HG03039 (cell line): Measurements from ENCODE around the gene ISG20.
"Not testable (repeated sequence)": the region's sequence is repeated elsewhere in the genome, so short reads cannot be mapped to it uniquely, and the experiment has no call there.

Experiments used
- ATAC-seq: cut with Tn5 transposase; IDR thresholded peaks from one replicate; pipeline ENCODE4 v1.9.1; 2021; ENCODE audit warnings: mild to moderate bottlenecking, moderate library complexity; ENCODE audit not compliant: unreplicated experiment

The ISG20 gene

DNA sequence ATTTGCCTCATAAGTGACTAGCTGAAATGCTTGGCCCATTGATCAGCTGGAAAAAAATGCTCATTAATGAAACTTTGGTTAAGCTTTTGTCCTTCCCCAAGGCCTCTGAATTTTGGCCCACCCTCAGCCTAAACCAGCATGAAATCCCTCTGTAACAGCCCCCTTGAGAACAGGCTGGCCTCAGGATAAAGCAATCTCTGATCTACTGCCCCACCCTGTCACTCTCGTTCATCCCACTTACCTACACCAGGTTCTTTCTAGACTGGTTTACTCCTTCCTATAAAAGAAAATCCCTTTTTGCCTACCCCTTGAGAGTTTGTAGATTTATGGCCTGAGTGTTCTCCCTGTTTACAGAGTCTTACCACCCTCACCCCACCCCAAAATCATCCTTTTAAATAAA, 21.0 kb upstream of the ISG20 start:
- ATAC-seq: no peak

- ATAC-seq: no peak
Observed at GRCh38 chr15:88618686-88619085, 20.1 kb upstream of the ISG20 start.

GRCh38 chr15:88619796-88620195, 19.0 kb upstream of the ISG20 start:
- no peak for ATAC-seq

DNA sequence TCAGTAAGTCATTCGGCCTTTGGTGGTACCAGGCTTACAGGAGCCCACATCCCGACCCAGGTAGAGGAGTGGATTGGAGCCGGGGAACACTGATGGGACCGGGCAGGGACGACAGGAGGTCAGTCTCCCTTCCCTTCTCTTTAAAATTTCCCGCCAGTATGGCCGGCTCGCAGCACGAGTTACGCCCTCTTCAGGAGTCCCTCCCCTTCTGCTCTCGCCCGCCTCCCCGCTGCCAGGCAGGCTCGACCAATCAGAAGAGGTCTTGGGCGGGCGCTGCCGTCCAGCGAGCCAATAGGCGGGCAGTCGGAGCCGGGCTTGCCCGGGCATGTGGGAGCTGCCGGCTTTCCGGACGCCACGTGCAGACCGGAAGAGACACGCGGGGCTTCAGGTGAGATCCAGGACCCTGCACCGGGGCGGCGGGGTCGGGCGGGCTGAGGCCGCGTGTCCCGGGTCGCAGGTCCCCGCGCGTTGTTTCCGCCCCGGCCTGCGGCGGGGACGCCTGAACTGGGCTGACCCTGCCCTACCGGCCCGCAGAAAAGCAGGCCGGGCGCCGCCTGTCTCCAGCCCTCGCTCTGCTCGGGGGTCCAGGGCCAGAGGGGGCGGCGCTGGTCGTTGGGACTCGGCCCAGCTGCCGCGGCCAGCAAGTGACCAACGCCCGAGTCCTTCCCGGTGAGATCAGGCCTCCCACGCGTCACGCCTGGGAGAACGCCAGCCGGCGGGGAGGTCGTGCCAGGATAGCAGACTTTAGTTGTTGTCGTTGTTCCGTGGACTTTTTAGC, 17.6 kb upstream of the ISG20 start, which contains the start of gene AEN:
Gene AEN, plus strand, starts transcription at position 346 of the 778 bp plus-strand sequence. CDS start 4,870 bp downstream, outside the sequence.
- ATAC-seq: peak; percentile 90

DNA sequence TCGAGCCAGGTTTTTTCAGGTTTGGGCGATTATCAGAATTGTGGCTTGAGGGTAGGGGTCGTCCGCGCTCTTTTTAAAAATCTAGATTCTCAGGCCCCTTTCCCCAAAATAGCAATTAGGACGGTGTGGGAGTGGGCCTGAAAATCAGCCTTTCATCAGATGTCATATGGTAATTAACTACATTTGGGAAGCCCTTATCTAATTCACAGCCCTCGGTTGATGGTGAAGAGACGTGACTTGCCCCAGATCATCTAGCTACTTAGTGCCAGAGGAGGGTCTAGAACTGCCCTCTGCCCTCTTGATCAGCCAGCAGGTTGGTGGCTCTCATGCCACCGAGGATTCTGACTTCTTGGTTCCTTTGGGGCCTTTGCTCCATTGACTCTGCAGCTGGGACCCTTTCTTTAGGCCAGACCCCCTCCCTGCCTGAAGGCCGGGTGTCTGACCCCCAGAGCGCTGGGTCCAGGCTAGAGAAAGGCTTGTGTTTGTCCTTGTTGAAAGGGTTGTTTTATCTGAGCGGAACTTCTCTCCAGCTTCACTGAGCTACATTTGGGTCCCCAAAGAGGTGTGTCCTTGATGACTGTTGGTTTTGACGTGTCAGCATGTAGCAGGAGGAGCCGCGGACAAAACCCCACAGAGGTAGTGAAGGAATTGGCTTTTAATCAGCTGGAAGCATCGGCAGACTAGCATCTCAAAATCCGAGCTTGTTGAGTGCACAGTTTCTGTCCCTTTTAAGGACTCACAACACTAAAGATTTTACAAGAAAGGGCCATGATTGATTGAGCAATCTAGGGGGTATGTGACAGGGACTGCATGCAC, 16.8 kb upstream of the ISG20 start:
- ATAC-seq: no peak

- ATAC-seq: no peak
Observed at GRCh38 chr15:88622605-88622975, 16.2 kb upstream of the ISG20 start.

GRCh38 chr15:88623061-88623460, 15.8 kb upstream of the ISG20 start:
- ATAC-seq: peak; percentile 24

DNA sequence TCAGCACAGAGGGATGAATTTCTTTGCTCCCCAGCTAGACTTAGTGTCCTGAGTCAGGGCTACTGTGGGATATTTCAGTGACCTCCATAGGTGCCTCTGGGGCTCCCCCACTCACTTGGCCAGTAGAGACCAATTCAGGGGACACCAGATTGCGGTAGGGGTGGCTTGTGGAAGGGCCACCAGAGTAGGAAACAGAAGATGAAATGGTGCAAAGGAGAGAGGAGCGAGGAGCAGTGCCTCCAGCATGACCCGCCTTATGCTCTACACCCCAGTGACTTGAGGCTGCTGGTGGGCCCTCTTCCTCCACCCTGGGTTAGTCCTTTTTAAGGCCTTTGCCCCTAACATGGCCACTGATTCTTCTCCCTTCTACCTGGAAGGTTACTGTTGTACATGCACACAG, 15.2 kb upstream of the ISG20 start:
- no peak for ATAC-seq

DNA sequence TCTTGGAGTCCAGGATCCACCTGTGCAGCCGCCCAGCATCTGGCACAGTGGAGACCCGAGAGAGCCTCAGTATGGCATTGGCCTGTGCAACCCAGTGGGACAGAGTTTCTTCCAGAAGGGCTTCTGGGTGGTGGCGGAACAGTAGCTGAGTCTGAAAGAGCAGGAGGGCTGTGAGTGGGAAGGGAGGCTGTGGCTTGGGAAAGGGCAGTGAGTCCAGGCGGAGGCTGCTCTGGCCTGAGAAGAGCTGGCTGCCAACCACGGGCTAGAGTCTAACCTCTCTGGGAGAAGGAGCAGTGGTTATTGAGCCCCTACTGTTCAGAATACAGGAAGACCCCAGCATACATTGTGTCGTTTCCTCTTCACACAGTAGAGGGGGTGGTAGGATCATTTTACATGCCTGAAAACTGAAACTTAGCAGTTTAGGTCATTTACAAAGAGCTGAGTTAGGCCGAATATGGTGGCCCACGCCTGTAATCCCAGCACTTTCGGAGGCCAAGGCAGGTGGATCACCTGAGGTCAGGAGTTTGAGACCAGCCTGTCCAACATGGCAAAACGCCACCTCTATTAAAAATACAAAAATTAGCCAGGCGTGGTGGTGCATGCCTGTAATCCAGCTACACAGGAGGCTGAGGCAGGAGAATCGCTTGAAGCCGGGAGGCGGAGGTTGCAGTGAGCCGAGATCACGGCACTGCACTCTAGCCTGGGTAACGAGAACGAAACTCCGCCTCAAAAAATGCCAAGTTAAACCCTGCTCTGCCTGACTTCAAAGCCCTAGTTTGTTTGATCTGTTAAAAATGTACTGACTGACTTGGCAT, 14.5 kb upstream of the ISG20 start:
- no peak for ATAC-seq

GRCh38 chr15:88624971-88625490, 13.8 kb upstream of the ISG20 start:
- ATAC-seq: no peak

- no peak for ATAC-seq
Observed at GRCh38 chr15:88625943-88626741, 12.7 kb upstream of the ISG20 start.

DNA sequence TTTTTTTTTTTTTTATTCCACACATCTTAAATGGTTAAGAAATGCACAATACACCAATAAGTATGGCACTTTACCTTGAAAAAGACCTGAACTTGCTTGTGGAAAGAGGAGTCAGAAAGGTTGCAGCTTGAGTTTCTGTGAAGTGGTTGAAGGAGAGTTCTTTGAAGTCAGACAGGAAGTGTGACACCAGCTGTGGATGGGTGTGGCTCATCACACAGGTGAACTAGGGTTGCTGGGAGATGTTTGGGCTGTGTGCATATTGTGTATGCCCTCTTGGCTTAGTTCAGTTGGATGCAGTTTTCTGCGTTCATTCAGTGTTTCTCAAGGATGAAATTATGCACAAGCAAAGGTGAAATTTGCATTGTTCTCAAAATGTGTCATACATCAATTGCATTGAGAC, 11.4 kb upstream of the ISG20 start:
- no peak for ATAC-seq

DNA sequence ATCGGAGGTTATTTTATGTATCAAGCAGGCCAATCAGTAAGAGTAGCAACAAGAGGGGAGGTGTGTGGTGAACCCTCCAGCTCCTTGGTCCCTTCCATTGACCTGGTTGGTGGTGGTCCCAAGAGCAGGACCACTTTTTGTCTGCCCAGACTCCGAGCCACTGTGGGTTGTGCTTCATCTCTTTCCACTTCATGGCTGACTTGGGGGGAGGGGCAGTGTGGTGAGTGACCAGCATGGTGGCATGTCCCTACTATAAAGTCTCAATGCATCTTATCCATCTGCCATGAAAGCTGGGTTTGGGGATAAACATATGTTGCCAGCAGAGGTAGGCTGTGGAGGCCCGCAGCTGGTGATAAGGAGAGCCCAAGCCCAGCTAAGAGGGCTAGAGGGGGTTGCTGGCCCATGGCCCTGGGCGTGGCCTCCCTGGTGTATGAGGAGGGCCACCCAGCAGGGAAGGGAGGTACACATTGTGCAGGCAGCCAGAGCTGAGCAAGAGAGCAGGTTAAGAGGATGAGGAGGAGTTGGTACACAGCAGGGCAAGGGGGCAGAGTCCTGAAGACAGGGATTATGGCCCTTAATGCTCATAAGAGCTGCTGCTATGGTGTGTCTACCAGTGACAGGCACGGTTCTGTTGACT, 10.7 kb upstream of the ISG20 start:
- no peak for ATAC-seq

DNA sequence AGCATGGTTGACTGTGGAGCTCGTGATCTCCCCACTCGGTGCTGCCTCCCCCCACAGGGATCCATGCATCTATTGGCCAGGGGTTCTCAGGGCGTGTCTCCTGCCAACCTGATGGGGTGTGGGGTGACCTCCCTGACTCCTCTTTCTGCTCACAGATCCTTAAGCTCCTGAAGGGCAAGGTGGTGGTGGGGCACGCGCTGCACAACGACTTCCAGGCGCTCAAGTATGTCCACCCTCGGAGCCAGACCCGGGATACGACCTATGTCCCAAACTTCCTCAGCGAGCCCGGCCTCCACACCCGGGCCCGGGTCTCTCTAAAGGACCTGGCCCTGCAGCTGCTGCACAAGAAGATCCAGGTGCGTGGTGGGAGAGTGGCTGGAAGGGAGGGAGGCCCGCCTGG, 9.7 kb upstream of the ISG20 start:
- no peak for ATAC-seq

DNA sequence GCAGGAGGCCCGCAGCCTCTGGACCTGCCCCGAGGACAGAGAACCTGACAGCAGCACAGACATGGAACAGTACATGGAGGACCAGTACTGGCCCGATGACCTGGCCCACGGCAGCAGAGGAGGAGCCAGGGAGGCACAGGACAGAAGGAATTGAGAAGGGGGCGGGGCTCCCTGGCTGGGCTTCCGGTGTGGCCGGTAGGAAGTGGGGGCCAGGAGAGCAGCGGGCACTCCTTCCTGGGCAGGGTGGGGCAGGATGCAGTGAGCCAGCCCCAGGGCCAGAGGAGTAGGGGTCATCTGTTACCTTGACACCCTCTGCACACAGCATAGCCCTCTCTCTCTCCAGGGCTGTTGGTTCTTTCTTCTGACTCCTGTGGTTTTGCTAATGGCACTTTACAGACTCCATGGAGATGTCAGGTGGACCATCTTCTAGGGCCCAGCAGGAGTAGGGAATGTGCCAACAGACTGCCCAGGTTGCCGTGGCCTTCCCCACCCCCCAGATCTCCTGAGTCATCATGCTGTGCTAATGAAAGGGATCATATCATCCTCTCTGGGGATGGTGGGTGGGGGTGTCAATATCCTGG, 8.6 kb upstream of the ISG20 start:
- no peak for ATAC-seq

GRCh38 chr15:88630798-88631463, 7.9 kb upstream of the ISG20 start:
- ATAC-seq: no peak

DNA sequence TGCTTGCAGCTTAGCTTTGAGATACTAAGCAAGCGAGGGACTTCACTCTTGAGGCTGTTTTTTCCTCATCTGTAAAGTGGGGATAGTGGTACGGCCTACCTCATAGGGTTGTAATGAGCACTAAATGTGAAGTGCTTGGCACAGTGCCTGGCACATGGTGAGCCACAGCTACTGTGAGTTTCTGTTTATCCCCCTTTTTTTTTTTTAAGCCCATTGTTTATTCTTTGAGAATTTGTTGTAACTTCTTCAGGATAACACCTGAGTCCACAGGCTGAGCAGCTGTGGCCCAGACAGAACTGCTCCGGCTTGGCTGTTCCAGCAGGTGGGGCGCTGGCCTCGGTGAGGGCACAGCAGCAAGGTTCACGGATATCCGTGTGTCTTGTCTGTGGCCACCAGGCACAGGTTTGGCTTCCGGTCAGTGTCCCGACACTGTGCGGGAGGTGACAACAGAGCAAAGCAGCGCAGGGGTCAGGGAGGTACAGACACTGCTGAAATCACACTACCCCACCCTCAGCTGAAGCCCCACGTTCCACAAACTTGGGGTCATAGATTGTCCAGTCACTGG, 7.3 kb upstream of the ISG20 start:
- no peak for ATAC-seq

DNA sequence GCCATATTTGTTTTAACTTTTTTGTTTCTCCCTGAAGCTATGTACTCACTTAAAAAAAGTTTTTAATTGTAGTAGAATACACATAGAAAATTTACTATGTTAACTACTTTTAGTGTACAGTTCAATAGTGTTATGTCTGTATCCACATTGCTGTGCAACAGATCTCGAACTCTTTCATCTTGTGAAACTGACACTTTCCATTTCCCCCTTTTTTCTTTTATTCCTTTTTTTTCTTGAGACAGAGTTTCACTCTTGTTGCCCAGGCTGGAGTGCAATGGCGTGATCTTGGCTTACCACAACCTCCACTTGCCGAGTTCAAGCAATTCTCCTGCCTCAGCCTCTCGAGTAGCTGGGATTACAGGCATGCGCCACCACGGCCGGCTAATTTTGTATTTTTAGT, 6.0 kb upstream of the ISG20 start:
- not testable (repeated sequence) for ATAC-seq

DNA sequence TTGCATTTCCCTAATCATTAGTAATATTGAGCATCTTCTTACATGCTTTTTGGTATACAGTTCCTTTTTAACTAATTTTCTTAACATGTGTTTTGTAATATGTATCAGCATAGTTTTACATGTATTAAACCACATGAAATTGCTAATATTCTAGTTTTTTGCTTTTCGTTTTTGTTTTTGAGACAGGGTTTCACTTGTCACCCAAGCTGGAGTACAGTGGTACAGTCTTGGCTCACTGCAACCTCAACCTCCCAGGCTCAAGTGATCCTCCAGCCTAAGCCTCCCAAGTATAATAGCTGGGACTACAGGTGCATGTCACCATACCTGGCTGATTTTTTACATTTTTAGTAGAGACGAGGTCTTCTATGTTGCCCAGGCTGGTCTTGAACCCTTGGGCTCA, 4.4 kb upstream of the ISG20 start:
- no peak for ATAC-seq
